Loucy (cell line): Measurements from ENCODE around the gene YIF1A.

Experiments used
- H2AFZ ChIP-seq: fragments of 200-600 bp; sonication (generic); 2 replicates; pipeline ENCODE4 v1.6.0; 2016; ENCODE audit warnings: antibody characterized with exemption, mild to moderate bottlenecking, low read length, moderate library complexity
- H3F3A ChIP-seq: fragments of 200-600 bp; 2 replicates; pipeline ENCODE4 v1.6.0; 2016; ENCODE audit warnings: antibody characterized with exemption, low read depth, mild to moderate bottlenecking
- H3K27me3 ChIP-seq: fragments of 200-600 bp; sonication (generic); 2 replicates; pipeline ENCODE4 v1.6.1; 2014; ENCODE audit warnings: low read length, mild to moderate bottlenecking; ENCODE audit not compliant: insufficient read depth, poor library complexity, severe bottlenecking
- H3K36me3 ChIP-seq: fragments of 200-600 bp; sonication (generic); 2 replicates; pipeline ENCODE4 v1.6.1; 2016; ENCODE audit warnings: low read length; ENCODE audit not compliant: insufficient read depth
- H3K4me1 ChIP-seq: fragments of 200-600 bp; sonication (generic); 2 replicates; pipeline ENCODE4 v1.5.1; 2014; ENCODE audit warnings: low read length, mild to moderate bottlenecking; ENCODE audit not compliant: insufficient read depth, poor library complexity, severe bottlenecking
- H3K4me2 ChIP-seq: fragments of 200-600 bp; sonication (generic); 2 replicates; pipeline ENCODE4 v1.6.0; 2014; ENCODE audit warnings: antibody characterized with exemption, low read length, low read depth, mild to moderate bottlenecking; ENCODE audit not compliant: poor library complexity, severe bottlenecking
- H3K4me3 ChIP-seq: fragments of 200-600 bp; sonication (generic); 2 replicates; pipeline ENCODE4 v1.5.1; 2014; ENCODE audit warnings: low read length, mild to moderate bottlenecking, mixed read lengths; ENCODE audit not compliant: poor library complexity, severe bottlenecking
- H3K79me2 ChIP-seq: fragments of 200-600 bp; sonication (generic); 2 replicates; pipeline ENCODE4 v1.6.1; 2014; ENCODE audit warnings: low read length; ENCODE audit not compliant: insufficient read depth
- H3K9ac ChIP-seq: fragments of 200-600 bp; sonication (generic); 2 replicates; pipeline ENCODE4 v1.6.0; 2014; ENCODE audit warnings: mild to moderate bottlenecking, low read depth, low read length, moderate library complexity; ENCODE audit not compliant: poor library complexity, severe bottlenecking
- H3K9me2 ChIP-seq: fragments of 200-600 bp; sonication (generic); replicated peaks from 2 replicates; pipeline ENCODE4 v1.6.1; 2016; ENCODE audit warnings: low read depth, low read length, mixed read lengths
- H3K9me3 ChIP-seq: fragments of 200-600 bp; sonication (generic); 2 replicates; pipeline ENCODE4 v1.6.1; 2014; ENCODE audit warnings: mild to moderate bottlenecking, antibody characterized with exemption, low read length, low read depth; ENCODE audit not compliant: insufficient read depth
- H4K20me1 ChIP-seq: fragments of 200-600 bp; sonication (generic); 2 replicates; pipeline ENCODE4 v1.6.0; 2014; ENCODE audit warnings: antibody characterized with exemption, low read length, mild to moderate bottlenecking; ENCODE audit not compliant: insufficient read depth, poor library complexity, severe bottlenecking
- CTCF ChIP-seq: fragments of 200-600 bp; sonication (generic); conservative IDR thresholded peaks from 2 replicates; pipeline ENCODE4 v1.5.1; 2014; ENCODE audit warnings: mild to moderate bottlenecking, antibody characterized with exemption, low read length
- EZH2phosphoT487 ChIP-seq: fragments of 200-600 bp; IDR thresholded peaks from 2 replicates; pipeline ENCODE4 v1.6.1; 2018; ENCODE audit warnings: antibody characterized with exemption, mild to moderate bottlenecking, moderate library complexity, borderline replicate concordance

The YIF1A gene

GRCh38 chr11:66266378-66267038 is 22.4 kb downstream of the YIF1A start:
- Histone ChIP-seq H2AFZ (no peak overlapping the region), H3K27me3 (no peaks in the 10 kb centered on the region), H3K9me2 (no peaks in the 10 kb centered on the region), H3F3A (no peaks in the 10 kb centered on the region), H3K4me1 (peaks cover 27% of the 10 kb centered on the region), H4K20me1 (peaks cover 22% of the 10 kb centered on the region), H3K79me2 (peaks cover 26% of the 10 kb centered on the region), H3K4me3 (no peak overlapping the region), H3K36me3 (peaks cover 29% of the 10 kb centered on the region; the same call in 1 of the 2 replicates), H3K9me3 (no peaks in the 10 kb centered on the region), H3K9ac (no peak overlapping the region), H3K4me2 (no peak overlapping the region)
- TF ChIP-seq EZH2phosphoT487 = no peak
- no peak for TF ChIP-seq CTCF

GRCh38 chr11:66265531-66266377 is 23.2 kb downstream of the YIF1A start:
- Histone ChIP-seq H3K9me2 (no peaks in the 10 kb centered on the region), H3F3A (no peaks in the 10 kb centered on the region), H2AFZ (no peak overlapping the region), H3K9me3 (no peaks in the 10 kb centered on the region), H3K4me2 (no peak overlapping the region), H3K4me1 (peaks cover 24% of the 10 kb centered on the region), H3K4me3 (no peak overlapping the region), H4K20me1 (peaks cover 18% of the 10 kb centered on the region), H3K9ac (no peak overlapping the region), H3K27me3 (no peaks in the 10 kb centered on the region), H3K79me2 (peaks cover 21% of the 10 kb centered on the region), H3K36me3 (peaks cover 30% of the 10 kb centered on the region; the same call in 1 of the 2 replicates)
- no peak for TF ChIP-seq CTCF
- no peak for TF ChIP-seq EZH2phosphoT487

- no peak for TF ChIP-seq EZH2phosphoT487
- TF ChIP-seq CTCF = peak; percentile 69
- no peak overlapping the region for H2AFZ ChIP-seq
- no peak overlapping the region for H3K4me3 ChIP-seq
- peaks cover 17% of the 10 kb centered on the region for H3K4me1 ChIP-seq
- H3K79me2 ChIP-seq = peaks cover 17% of the 10 kb centered on the region
- peaks cover 11% of the 10 kb centered on the region for H4K20me1 ChIP-seq
- no peaks in the 10 kb centered on the region for H3K27me3 ChIP-seq
- H3F3A ChIP-seq = no peaks in the 10 kb centered on the region
- no peak overlapping the region for H3K4me2 ChIP-seq
- H3K9me2 ChIP-seq = no peaks in the 10 kb centered on the region
- peaks cover 30% of the 10 kb centered on the region; the same call in 1 of the 2 replicates for H3K36me3 ChIP-seq
- no peak overlapping the region for H3K9ac ChIP-seq
- no peaks in the 10 kb centered on the region for H3K9me3 ChIP-seq
Measured at GRCh38 chr11:66264914-66265313, 24.0 kb downstream of the YIF1A start.
